ENCODE data around the gene RBKS. TPM values are rescaled to one million over a fixed set of nuclear protein-coding genes. Genes with fewer than 3 reads are reported as not detected.

RBKS gene
- total and polyA plus RNA-seq, 2 of the 13 experiments (the other 11 are each of a cell fraction or from before 2014, with no cell fraction given): 7.7 to 8.3 TPM

DNA sequence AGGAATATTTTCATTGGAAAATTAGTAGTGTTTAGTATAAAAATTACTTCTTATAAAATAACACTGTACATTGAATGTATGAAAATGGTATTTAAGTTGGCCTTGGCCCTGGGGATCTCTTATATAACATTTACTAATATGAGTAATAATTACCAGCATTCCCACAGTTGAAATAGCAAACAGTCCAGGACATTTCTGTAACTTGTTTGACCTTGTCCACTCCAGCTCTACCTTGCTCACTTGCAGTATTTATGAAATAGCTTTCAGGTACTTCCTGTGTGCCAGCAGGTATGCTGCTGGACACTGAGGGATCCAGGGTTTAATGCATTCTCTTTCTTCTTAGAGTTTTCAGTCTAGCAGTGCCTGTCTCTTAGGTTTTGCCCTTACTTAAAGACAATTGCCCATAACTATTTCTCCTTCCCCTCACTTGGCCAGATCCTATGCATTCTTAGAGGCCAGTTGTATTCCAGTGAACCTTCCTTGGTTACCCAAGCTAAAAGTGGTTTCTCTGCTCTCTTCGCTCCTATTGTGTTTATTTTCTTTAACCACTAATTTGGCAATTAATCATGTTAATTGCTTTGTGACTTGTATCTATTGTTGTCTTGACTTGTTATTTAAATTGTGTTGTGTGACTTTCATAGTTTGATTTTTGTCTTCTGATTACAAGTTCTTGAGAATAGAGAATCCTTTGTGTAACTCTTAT is 26.3 kb upstream of the RBKS start (continued):
- TF ChIP-seq, protein P1, sequence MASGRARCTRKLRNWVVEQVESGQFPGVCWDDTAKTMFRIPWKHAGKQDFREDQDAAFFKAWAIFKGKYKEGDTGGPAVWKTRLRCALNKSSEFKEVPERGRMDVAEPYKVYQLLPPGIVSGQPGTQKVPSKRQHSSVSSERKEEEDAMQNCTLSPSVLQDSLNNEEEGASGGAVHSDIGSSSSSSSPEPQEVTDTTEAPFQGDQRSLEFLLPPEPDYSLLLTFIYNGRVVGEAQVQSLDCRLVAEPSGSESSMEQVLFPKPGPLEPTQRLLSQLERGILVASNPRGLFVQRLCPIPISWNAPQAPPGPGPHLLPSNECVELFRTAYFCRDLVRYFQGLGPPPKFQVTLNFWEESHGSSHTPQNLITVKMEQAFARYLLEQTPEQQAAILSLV (CRISPR knock-in tag; IDR thresholded peaks at IDR 0.05; ENCODE audit: borderline replicate concordance): no peak
- TF ChIP-seq MIER2 (CRISPR knock-in tag; IDR thresholded peaks at IDR 0.05): no peak
- TF ChIP-seq SP5 (CRISPR knock-in tag; IDR thresholded peaks at IDR 0.05; ENCODE audit: borderline replicate concordance, low read depth): no peak
- TF ChIP-seq SIN3B (IDR thresholded peaks at IDR 0.05; ENCODE audit: low read length): no peak
- TF ChIP-seq ZNF335 (CRISPR knock-in tag; IDR thresholded peaks at IDR 0.05): peak; percentile 90
- no peak for TF ChIP-seq HNF4G (IDR thresholded peaks at IDR 0.05; ENCODE audit: borderline replicate concordance, low read depth, low read length)
- no peak for TF ChIP-seq HNF4G (CRISPR knock-in tag; IDR thresholded peaks at IDR 0.05; ENCODE audit: borderline replicate concordance, low read depth)
- no peak for TF ChIP-seq ZNF580 (CRISPR knock-in tag; IDR thresholded peaks at IDR 0.05; ENCODE audit: borderline replicate concordance, low read depth)
- no peak for TF ChIP-seq ZNF253 (CRISPR knock-in tag; IDR thresholded peaks at IDR 0.05; ENCODE audit: borderline replicate concordance)
- TF ChIP-seq LCORL (IDR thresholded peaks at IDR 0.05): no peak
- peak; percentile 42; the same call in 1 of the 2 replicates for TF ChIP-seq LCORL (CRISPR knock-in tag; IDR thresholded peaks at IDR 0.05)
- TF ChIP-seq ZNF510 (CRISPR knock-in tag; IDR thresholded peaks at IDR 0.05; ENCODE audit: low read depth): no peak
- no peak for TF ChIP-seq ZNF256 (CRISPR knock-in tag; conservative IDR thresholded peaks at IDR 0.05)
- 0 out of 2 replicates have a peak, but pooled peaks have one; percentile 28 for TF ChIP-seq ZBTB7B (CRISPR knock-in tag; IDR thresholded peaks at IDR 0.05)
- TF ChIP-seq ETV5 (CRISPR knock-in tag; IDR thresholded peaks at IDR 0.05; ENCODE audit: borderline replicate concordance): peak; percentile 91; the same call in 1 of the 2 replicates
- no peak for TF ChIP-seq U2AF2 (IDR thresholded peaks at IDR 0.05; ENCODE audit: low read depth, low read length)
- no peak for TF ChIP-seq ZNF121 (CRISPR knock-in tag; IDR thresholded peaks at IDR 0.05)
- no peak for TF ChIP-seq ZNF317 (CRISPR knock-in tag; IDR thresholded peaks at IDR 0.05)
- TF ChIP-seq REXO4 (CRISPR knock-in tag; IDR thresholded peaks at IDR 0.05; ENCODE audit: borderline replicate concordance): no peak
- TF ChIP-seq, protein P2, sequence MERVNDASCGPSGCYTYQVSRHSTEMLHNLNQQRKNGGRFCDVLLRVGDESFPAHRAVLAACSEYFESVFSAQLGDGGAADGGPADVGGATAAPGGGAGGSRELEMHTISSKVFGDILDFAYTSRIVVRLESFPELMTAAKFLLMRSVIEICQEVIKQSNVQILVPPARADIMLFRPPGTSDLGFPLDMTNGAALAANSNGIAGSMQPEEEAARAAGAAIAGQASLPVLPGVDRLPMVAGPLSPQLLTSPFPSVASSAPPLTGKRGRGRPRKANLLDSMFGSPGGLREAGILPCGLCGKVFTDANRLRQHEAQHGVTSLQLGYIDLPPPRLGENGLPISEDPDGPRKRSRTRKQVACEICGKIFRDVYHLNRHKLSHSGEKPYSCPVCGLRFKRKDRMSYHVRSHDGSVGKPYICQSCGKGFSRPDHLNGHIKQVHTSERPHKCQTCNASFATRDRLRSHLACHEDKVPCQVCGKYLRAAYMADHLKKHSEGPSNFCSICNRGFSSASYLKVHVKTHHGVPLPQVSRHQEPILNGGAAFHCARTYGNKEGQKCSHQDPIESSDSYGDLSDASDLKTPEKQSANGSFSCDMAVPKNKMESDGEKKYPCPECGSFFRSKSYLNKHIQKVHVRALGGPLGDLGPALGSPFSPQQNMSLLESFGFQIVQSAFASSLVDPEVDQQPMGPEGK (CRISPR knock-in tag; IDR thresholded peaks at IDR 0.05): no peak
- TF ChIP-seq ZNF44 (CRISPR knock-in tag; IDR thresholded peaks at IDR 0.05): no peak
- TF ChIP-seq NBN (conservative IDR thresholded peaks at IDR 0.05): no peak
- TF ChIP-seq MYPOP (CRISPR knock-in tag; IDR thresholded peaks at IDR 0.05): no peak
- no peak for TF ChIP-seq E2F1 (CRISPR knock-in tag; IDR thresholded peaks at IDR 0.05)
- TF ChIP-seq, protein P3, sequence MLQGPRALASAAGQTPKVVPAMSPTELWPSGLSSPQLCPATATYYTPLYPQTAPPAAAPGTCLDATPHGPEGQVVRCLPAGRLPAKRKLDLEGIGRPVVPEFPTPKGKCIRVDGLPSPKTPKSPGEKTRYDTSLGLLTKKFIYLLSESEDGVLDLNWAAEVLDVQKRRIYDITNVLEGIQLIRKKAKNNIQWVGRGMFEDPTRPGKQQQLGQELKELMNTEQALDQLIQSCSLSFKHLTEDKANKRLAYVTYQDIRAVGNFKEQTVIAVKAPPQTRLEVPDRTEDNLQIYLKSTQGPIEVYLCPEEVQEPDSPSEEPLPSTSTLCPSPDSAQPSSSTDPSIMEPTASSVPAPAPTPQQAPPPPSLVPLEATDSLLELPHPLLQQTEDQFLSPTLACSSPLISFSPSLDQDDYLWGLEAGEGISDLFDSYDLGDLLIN (CRISPR knock-in tag; IDR thresholded peaks at IDR 0.05; ENCODE audit: borderline replicate concordance): no peak

Data from HepG2 (cell line).